Muscle of leg (tissue), 11 donors: Measurements from ENCODE around the gene PRDX6. TPM values are rescaled to one million over a fixed set of nuclear protein-coding genes. Genes with fewer than 3 reads are reported as not detected.
"Not testable (repeated sequence)": the region's sequence is repeated elsewhere in the genome, so short reads cannot be mapped to it uniquely, and the experiment has no call there.

Source experiments
- DNase-seq: peaks from one replicate; pipeline ENCODE4 v3.0.0; 2013
- H3K27ac ChIP-seq: one replicate; pipeline ENCODE4 v1.5.1; 2013; ENCODE audit warnings: mild to moderate bottlenecking, low read length, control low read depth
- H3K27me3 ChIP-seq: one replicate; pipeline ENCODE4 v1.6.1; 2013; ENCODE audit warnings: low read length; ENCODE audit not compliant: control insufficient read depth, insufficient read depth
- H3K36me3 ChIP-seq: one replicate; pipeline ENCODE4 v1.6.1; 2013; ENCODE audit warnings: low read length; ENCODE audit not compliant: control insufficient read depth, insufficient read depth
- H3K4me1 ChIP-seq: one replicate; pipeline ENCODE4 v1.6.1; 2013; ENCODE audit warnings: low read length; ENCODE audit not compliant: control insufficient read depth, insufficient read depth
- H3K4me3 ChIP-seq: one replicate; pipeline ENCODE4 v1.5.1; 2013; ENCODE audit warnings: low read length, control low read depth
- H3K9me3 ChIP-seq: replicated peaks from 2 replicates; pipeline ENCODE4 v1.6.1; 2013; ENCODE audit warnings: low read depth, low read length; ENCODE audit not compliant: control insufficient read depth
- WGBS: methylation state at CpG from one replicate; pipeline ENCODE4 v1.1.5; 2013; ENCODE audit warnings: missing lambda C conversion rate; ENCODE audit not compliant: insufficient coverage; 5-methylcytosine and 5-hydroxymethylcytosine counted together
- polyA plus RNA-seq, 8 donors: library from polyadenylated mRNA; unstranded; fragments of 120-200 nt; gene quantifications; one replicate each; pipeline versions ENCODE4 v1.2.1 to v1.2.3, GENCODE V29; 2013; ENCODE audit warnings: inconsistent platforms in 1 of 8, low replicate concordance in 1 of 8; ENCODE audit not compliant: insufficient read length in 8 of 8, insufficient read depth in 1 of 8
- total RNA-seq: library from RNA; stranded (reverse); fragments of 120-200 nt; gene quantifications from one replicate; pipeline ENCODE4 v1.2.4, GENCODE V29; 2013

Gene PRDX6
- total and polyA plus RNA-seq, 9 donors = 370 to 753 (median 541) TPM

DNA sequence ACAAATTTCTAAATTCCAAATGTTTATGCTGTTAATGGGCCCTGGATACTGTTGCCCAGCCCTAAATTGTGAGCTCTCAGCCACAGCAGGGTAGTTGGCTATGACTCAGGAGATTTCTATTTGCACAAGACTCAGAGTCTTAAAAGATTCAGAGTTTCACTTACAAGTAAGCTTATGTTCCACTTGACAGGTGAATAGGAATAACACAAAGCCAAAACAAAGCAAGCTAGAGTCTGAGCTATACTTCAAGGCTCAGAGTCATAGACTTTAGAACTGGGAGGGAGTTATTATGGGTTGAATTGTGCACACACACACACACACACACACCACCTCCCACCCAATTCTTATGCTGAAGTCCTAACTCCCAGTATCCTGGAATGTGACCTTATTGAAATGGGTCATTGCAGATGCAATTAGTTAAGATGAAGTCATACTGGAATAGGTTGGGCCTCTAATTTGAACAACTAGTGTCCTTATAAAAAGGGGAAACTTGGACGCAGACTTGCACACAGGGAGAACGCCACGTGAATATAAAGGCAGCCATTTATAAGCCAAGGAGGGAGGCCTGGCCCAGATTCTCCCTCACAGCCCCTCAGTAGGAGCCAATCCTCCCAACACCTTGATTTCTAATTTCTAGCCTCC, 30.2 kb downstream of the PRDX6 start:
- WGBS = 67% methylated on average over 3 of the region's 3 CpGs
- Histone ChIP-seq H3K4me1 (no peaks in the 10 kb centered on the region), H3K36me3 (no peaks in the 10 kb centered on the region), H3K27ac (no peak overlapping the region), H3K27me3 (no peaks in the 10 kb centered on the region), H3K4me3 (no peak overlapping the region), H3K9me3 (no peaks in the 10 kb centered on the region)
- DNase-seq = no peak

DNA sequence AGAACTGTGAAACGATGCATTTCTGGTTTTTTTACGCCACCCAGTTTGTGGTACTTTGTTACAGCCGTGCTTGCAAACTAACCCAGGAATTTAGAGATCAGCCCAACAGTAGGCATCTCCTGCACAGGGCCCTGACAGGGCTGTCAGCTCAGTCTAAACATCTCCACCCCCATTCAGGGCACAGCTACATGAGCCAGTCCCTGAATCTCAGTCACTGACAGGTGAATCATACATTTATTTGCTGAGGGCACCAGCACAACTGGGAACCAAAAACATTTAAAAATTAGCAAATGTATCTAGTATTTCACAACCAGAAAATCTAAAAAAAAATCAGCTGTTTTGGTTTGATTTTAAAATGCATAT, 30.7 kb downstream of the PRDX6 start:
- Histone ChIP-seq H3K4me3 (no peak overlapping the region), H3K27ac (no peak overlapping the region), H3K36me3 (no peaks in the 10 kb centered on the region), H3K27me3 (no peaks in the 10 kb centered on the region), H3K4me1 (no peaks in the 10 kb centered on the region), H3K9me3 (no peaks in the 10 kb centered on the region)
- no peak for DNase-seq
- 84% methylated on average over 3 of the region's 3 CpGs for WGBS

DNA sequence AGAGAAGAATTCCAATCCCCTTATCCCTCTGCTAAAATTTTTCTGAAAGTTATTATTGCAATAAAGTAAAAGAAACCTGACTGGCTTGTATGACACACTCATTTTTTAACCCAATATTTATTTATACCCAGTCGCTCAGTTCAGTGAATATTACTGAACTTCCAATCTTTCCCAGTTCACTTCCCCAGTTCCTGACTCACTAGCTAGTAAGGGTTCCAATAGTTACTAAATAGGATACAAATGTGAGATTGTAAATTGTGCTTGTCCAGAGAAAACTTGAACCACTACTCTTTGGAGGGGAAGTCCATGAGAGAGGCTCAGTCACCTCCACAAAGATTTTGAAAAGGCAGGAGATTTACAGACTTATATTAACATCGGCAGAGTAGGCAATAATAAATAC, 31.4 kb downstream of the PRDX6 start:
- Histone ChIP-seq H3K36me3 (no peaks in the 10 kb centered on the region), H3K9me3 (no peaks in the 10 kb centered on the region), H3K27me3 (no peaks in the 10 kb centered on the region), H3K27ac (no peak overlapping the region), H3K4me3 (no peak overlapping the region), H3K4me1 (no peaks in the 10 kb centered on the region)
- no peak for DNase-seq
- no CpG with 5 or more reads among the region's 2 CpGs for WGBS

DNA sequence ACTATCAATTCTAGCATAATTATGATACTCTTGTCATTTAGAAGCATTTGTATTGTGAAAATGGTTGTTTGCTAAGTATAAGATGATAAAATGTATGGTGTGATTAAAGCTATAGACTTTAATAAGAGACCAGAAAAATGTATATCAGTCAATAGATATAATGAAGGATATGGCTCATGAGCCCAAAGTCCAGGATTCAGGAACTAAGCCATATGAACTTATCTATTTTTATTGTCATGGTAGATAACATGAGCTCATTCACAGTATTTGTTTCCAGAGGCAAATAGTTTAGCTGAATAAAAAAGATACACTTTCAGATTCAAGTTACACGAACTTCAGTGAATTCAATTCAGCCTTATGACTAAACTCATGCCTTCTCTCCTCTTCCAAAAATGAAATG, 32.7 kb downstream of the PRDX6 start:
- no peak overlapping the region for H3K4me3 ChIP-seq
- no peaks in the 10 kb centered on the region for H3K9me3 ChIP-seq
- no peak for DNase-seq
- H3K36me3 ChIP-seq = no peaks in the 10 kb centered on the region
- H3K4me1 ChIP-seq = no peaks in the 10 kb centered on the region
- WGBS = no CpG with 5 or more reads among the region's 1 CpG
- no peak overlapping the region for H3K27ac ChIP-seq
- no peaks in the 10 kb centered on the region for H3K27me3 ChIP-seq

DNA sequence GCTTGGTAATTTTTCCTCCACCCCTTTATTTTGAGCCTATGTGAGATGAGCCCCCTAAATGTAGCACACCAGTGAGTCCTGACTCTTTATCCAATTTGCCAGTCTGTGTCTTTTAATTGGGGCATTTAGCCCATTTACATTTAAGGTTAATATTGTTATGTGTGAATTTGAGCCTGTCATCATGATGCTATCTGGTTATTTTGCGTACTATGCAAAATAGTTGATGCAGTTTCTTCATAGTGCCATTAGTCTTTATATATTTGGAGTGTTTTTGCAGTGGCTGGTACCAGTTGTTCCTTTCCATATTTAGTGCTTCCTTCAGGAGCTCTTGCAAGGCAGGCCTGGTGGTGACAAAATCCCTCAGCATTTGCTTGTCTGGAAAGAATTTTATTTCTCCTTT, 37.4 kb downstream of the PRDX6 start:
- not testable (repeated sequence) for DNase-seq, H3K4me1 ChIP-seq
- WGBS = no CpG with 5 or more reads among the region's 1 CpG

DNA sequence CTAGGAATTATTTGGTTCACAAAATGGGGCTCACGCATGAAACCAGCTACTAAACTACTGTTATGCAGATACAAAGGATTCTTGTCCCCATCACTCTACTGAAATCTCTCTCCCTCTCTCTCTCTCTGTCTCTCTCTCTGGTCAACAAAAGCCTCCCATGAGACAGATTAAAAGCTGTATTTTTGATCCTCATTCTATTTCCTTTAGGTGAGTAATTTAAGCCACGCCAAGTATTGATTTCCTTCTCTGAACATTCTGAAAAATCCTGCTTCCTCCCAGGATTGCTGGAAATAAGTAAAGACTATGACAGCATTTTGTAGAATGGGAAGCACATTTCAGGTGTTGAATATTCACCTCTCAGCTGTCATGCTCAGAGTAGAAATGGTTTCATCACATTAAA, 43.7 kb downstream of the PRDX6 start:
- Histone ChIP-seq H3K27me3 (no peaks in the 10 kb centered on the region), H3K36me3 (no peaks in the 10 kb centered on the region), H3K4me3 (no peak overlapping the region), H3K9me3 (no peaks in the 10 kb centered on the region), H3K27ac (no peak overlapping the region), H3K4me1 (no peaks in the 10 kb centered on the region)
- no peak for DNase-seq
- no CpG with 5 or more reads among the region's 2 CpGs for WGBS

More for the DNA sequence above, 37.4 kb downstream of the PRDX6 start:
- not testable (repeated sequence) for H3K27ac ChIP-seq, H3K4me3 ChIP-seq, H3K27me3 ChIP-seq, H3K36me3 ChIP-seq, H3K9me3 ChIP-seq

DNA sequence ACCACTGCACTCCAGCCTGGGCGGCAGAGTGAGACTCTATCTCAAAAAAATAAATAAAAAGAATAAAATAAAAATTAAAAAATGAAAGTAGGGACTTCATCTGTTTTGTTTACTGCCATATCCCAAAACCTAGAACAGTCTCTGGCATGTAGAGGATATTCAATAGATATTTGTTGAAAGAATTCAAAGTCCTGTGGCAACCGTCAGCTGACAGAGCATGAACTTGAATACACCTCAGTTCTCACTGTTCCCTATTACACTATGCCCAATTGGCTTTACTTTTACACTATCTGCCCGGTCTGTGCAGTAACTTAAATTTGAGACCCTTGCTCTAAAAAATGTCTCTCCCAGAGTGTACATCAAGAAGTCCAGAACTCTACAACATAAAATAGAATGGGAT, 46.2 kb downstream of the PRDX6 start:
- Histone ChIP-seq H3K4me1 (no peaks in the 10 kb centered on the region), H3K27me3 (no peaks in the 10 kb centered on the region), H3K4me3 (no peak overlapping the region), H3K27ac (no peak overlapping the region), H3K36me3 (no peaks in the 10 kb centered on the region), H3K9me3 (no peaks in the 10 kb centered on the region)
- WGBS = no CpG with 5 or more reads among the region's 3 CpGs
- DNase-seq = no peak

DNA sequence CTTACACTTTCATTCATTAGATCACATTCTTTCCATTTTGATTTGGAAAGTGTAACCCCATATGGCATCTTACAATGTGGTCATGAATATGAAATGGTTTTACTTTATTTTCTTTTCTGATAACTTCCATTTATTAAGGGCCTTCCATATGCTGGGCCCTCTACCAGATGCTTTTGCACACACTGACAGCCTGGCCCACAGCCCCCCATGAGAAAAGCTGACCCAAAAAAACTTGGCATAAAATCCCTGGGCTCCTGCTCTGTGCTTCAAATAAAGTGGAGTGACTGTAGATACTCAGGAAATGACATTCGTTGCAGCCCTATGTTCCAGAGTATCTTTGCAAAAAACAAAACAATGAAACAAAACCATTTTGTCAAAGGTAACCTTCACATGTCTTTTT, 48.8 kb downstream of the PRDX6 start:
- Histone ChIP-seq H3K27ac (no peak overlapping the region), H3K36me3 (no peaks in the 10 kb centered on the region), H3K4me1 (no peaks in the 10 kb centered on the region), H3K4me3 (no peak overlapping the region), H3K27me3 (no peaks in the 10 kb centered on the region), H3K9me3 (no peaks in the 10 kb centered on the region)
- DNase-seq = no peak
- WGBS = no CpG with 5 or more reads among the region's 1 CpG

DNA sequence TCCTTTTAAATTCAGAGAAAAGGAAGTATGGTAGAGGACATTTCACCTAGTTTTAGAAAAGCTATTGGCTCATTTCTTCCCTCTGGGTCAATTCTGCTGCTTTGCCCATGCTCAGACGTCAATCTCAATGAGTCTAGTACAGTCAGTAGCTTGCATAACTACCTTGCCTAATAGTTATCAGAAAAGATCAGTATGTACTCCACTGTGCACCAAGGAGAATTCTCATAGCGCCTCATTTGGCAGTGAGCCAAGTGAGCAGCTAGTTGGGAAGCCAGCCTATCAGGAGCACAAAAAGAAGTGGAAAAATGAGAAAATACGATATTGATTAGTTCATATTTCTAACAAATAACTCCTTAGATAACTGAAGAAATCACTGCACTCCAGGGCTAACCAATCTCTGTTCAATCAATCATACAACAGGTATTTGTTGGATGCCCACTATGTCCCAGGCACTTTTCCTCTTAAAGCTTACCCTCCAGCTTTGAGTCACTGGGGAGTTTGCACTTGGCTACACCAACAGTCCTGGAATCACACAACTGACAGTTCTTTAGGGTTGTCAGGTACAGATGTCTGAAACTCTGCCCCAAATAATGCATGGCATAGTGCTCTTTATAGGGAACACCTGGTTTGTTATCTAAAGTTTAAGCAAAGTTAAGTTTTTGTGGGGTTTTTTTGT, 50.2 kb downstream of the PRDX6 start:
- WGBS = 83% methylated on average over 1 of the region's 3 CpGs
- H3K9me3 ChIP-seq = no peaks in the 10 kb centered on the region
- H3K4me1 ChIP-seq = no peaks in the 10 kb centered on the region
- no peak for DNase-seq
- no peaks in the 10 kb centered on the region for H3K27me3 ChIP-seq
- H3K4me3 ChIP-seq = no peak overlapping the region
- no peak overlapping the region for H3K27ac ChIP-seq
- H3K36me3 ChIP-seq = no peaks in the 10 kb centered on the region

DNA sequence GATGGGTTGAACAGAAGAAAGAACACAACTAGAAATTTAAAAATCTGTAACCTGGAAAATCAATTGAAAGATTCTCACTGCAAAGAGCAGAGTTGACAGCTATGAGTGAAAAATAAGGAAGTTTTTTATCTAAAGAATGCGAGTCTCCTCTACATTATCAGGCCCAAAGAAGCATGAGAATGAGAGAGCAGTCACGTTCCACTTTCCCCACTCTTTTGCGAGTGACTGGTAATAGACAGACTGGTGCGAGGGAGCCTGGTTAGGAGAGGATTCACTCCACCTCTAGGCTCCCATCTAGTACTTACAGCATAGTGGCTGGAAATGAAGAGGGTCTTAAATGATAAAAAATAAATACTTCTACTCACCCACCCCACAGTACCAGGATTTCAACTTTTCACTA, 52.0 kb downstream of the PRDX6 start:
- no peak overlapping the region for H3K27ac ChIP-seq
- no peaks in the 10 kb centered on the region for H3K36me3 ChIP-seq
- no peak for DNase-seq
- WGBS = no CpG with 5 or more reads among the region's 4 CpGs
- H3K4me1 ChIP-seq = no peaks in the 10 kb centered on the region
- no peaks in the 10 kb centered on the region for H3K27me3 ChIP-seq
- H3K4me3 ChIP-seq = no peak overlapping the region
- H3K9me3 ChIP-seq = no peaks in the 10 kb centered on the region
